ENCODE data around the gene ALAS1. TPM values are rescaled to one million over a fixed set of nuclear protein-coding genes. Genes with fewer than 3 reads are reported as not detected.
A peak's percentile ranks its signal among the peaks of the same experiment; 100 is the strongest.

Gene ALAS1
- total and polyA plus RNA-seq, 2 experiments from 2014 or later = 85.3 to 90.1 TPM

GRCh38 chr3:52200981-52201679, 3.2 kb downstream of the ALAS1 start:
- 91% methylated on average over 5 of the region's 5 CpGs for WGBS (ENCODE audit: low lambda C conversion rate, missing lambda C conversion rate)
- no peak for DNase-seq (ENCODE audit: low spot score)
- H3K79me2 ChIP-seq = peaks cover 39% of the 10 kb centered on the region
- no peak for TF ChIP-seq EZH2phosphoT487 (IDR thresholded peaks at IDR 0.05; ENCODE audit: low read depth, severe bottlenecking, unreplicated experiment)
- no peak for TF ChIP-seq CTCF (IDR thresholded peaks at IDR 0.05; ENCODE audit: poor library complexity)
- no peak for TF ChIP-seq EZH2 (IDR thresholded peaks at IDR 0.05; ENCODE audit: borderline replicate concordance)
- peaks cover 23% of the 10 kb centered on the region for H3K4me1 ChIP-seq (ENCODE audit: insufficient read depth)
- no peak overlapping the region for H3K27ac ChIP-seq
- H3K4me3 ChIP-seq = no peak overlapping the region
- no peaks in the 10 kb centered on the region for H4K20me1 ChIP-seq (ENCODE audit: insufficient read depth, poor library complexity, severe bottlenecking)
- H3K36me3 ChIP-seq (replicated peaks; ENCODE audit: insufficient read depth, low read depth) = peaks cover 10% of the 10 kb centered on the region
- no peaks in the 10 kb centered on the region for H3K9me2 ChIP-seq (replicated peaks; ENCODE audit: insufficient read depth)
- no peaks in the 10 kb centered on the region for H3K9me3 ChIP-seq (ENCODE audit: low read depth)
- no peaks in the 10 kb centered on the region for H3K27me3 ChIP-seq
- peak overlapping the region; percentile 95 for H3K4me2 ChIP-seq
- no peak overlapping the region for H2AFZ ChIP-seq

GRCh38 chr3:52202384-52203077, 4.6 kb downstream of the ALAS1 start:
- no peak overlapping the region for H3K4me2 ChIP-seq
- 95% methylated on average over 4 of the region's 4 CpGs for WGBS (ENCODE audit: low lambda C conversion rate, missing lambda C conversion rate)
- H3K79me2 ChIP-seq = peaks cover 39% of the 10 kb centered on the region
- no peaks in the 10 kb centered on the region for H3K9me3 ChIP-seq (ENCODE audit: low read depth)
- H4K20me1 ChIP-seq (ENCODE audit: insufficient read depth, poor library complexity, severe bottlenecking) = no peaks in the 10 kb centered on the region
- no peak overlapping the region for H2AFZ ChIP-seq
- DNase-seq (ENCODE audit: low spot score) = no peak
- peaks cover 10% of the 10 kb centered on the region for H3K36me3 ChIP-seq (replicated peaks; ENCODE audit: insufficient read depth, low read depth)
- no peaks in the 10 kb centered on the region for H3K9me2 ChIP-seq (replicated peaks; ENCODE audit: insufficient read depth)
- no peaks in the 10 kb centered on the region for H3K27me3 ChIP-seq
- peaks cover 12% of the 10 kb centered on the region for H3K4me1 ChIP-seq (ENCODE audit: insufficient read depth)
- H3K27ac ChIP-seq = no peak overlapping the region
- H3K4me3 ChIP-seq = no peak overlapping the region
- TF ChIP-seq CTCF (IDR thresholded peaks at IDR 0.05; ENCODE audit: poor library complexity) (no peak), EZH2 (IDR thresholded peaks at IDR 0.05; ENCODE audit: borderline replicate concordance) (no peak), EZH2phosphoT487 (IDR thresholded peaks at IDR 0.05; ENCODE audit: low read depth, severe bottlenecking, unreplicated experiment) (no peak)

GRCh38 chr3:52203701-52204100, 5.7 kb downstream of the ALAS1 start:
- Histone ChIP-seq H2AFZ (no peak overlapping the region), H3K36me3 (replicated peaks; ENCODE audit: insufficient read depth, low read depth) (peaks cover 10% of the 10 kb centered on the region), H3K27me3 (no peaks in the 10 kb centered on the region), H4K20me1 (ENCODE audit: insufficient read depth, poor library complexity, severe bottlenecking) (no peaks in the 10 kb centered on the region), H3K79me2 (peaks cover 32% of the 10 kb centered on the region), H3K9me3 (ENCODE audit: low read depth) (no peaks in the 10 kb centered on the region), H3K4me1 (ENCODE audit: insufficient read depth) (peaks cover 10% of the 10 kb centered on the region), H3K4me3 (no peak overlapping the region), H3K27ac (no peak overlapping the region), H3K9me2 (replicated peaks; ENCODE audit: insufficient read depth) (no peaks in the 10 kb centered on the region), H3K4me2 (no peak overlapping the region)
- DNase-seq (ENCODE audit: low spot score) = no peak
- no peak for TF ChIP-seq EZH2 (IDR thresholded peaks at IDR 0.05; ENCODE audit: borderline replicate concordance)
- WGBS (ENCODE audit: low lambda C conversion rate, missing lambda C conversion rate) = 100% methylated on average over 1 of the region's 1 CpG
